ENCODE data around the gene MINDY1.

Gene MINDY1

DNA sequence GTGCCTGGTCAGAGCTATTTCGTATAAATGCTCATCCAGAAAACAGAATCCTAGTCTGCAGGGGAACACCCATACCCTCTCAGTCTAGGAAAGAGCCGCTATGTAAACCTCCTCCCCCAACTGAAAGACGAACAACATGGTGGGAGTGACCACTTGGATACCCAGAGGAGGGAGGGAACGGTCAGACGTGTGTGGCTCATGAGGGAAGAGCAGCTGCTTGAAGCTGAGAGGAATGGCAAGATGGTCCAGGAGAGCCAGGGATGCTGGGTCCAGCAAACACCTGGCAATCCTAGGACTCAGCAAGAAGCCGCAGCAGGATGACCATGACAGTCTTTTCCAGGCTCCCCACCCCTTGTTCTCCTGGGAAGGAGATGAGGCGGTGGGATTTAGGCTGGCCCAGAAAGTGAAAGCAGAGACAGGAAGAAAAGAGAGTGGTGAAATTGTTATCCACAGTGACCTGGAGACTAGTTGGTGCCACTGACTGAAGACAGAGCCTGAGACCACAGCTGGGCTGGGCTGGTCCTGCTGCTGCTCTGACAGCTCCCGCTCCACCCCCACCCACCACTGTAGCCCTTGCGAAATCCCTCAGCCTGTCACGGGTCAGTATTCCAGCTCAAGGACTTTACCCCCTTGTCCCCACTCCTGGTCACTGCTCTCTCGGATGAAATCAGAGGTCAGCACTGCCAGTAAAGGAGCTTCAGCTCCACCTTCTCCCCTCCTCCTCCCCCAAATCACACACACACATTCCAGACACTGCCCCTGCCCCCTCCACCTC is 35.7 kb downstream of the MINDY1 start:
- no peak for DNase-seq (ENCODE audit: extremely low read depth, low read depth)
- TF ChIP-seq, protein P1, sequence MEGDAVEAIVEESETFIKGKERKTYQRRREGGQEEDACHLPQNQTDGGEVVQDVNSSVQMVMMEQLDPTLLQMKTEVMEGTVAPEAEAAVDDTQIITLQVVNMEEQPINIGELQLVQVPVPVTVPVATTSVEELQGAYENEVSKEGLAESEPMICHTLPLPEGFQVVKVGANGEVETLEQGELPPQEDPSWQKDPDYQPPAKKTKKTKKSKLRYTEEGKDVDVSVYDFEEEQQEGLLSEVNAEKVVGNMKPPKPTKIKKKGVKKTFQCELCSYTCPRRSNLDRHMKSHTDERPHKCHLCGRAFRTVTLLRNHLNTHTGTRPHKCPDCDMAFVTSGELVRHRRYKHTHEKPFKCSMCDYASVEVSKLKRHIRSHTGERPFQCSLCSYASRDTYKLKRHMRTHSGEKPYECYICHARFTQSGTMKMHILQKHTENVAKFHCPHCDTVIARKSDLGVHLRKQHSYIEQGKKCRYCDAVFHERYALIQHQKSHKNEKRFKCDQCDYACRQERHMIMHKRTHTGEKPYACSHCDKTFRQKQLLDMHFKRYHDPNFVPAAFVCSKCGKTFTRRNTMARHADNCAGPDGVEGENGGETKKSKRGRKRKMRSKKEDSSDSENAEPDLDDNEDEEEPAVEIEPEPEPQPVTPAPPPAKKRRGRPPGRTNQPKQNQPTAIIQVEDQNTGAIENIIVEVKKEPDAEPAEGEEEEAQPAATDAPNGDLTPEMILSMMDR (IDR thresholded peaks at IDR 0.05; ENCODE audit: low read depth, low read length): no peak

DNA sequence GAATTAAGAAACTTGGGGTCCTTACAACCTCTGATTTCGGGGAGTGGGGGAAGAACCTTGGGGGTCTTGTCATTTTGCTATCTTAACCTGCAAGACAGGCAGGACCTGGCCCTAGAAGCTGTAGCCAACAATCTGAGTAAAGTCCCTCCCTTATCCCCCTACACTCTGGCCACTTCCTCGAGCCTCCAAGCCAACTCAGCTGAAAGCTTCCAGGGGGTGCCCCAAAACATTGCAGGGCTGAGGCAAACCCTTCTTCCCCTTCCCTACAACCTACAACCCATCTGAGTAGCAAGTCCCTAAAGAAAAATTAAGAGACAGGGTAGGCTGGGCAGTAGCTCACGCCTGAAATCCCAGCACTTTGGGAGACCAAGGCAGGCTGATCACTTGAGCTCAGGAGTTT is 37.1 kb downstream of the MINDY1 start:
- DNase-seq (ENCODE audit: extremely low read depth, low read depth): no peak
- TF ChIP-seq, protein P1 (IDR thresholded peaks at IDR 0.05; ENCODE audit: low read depth, low read length): no peak

DNA sequence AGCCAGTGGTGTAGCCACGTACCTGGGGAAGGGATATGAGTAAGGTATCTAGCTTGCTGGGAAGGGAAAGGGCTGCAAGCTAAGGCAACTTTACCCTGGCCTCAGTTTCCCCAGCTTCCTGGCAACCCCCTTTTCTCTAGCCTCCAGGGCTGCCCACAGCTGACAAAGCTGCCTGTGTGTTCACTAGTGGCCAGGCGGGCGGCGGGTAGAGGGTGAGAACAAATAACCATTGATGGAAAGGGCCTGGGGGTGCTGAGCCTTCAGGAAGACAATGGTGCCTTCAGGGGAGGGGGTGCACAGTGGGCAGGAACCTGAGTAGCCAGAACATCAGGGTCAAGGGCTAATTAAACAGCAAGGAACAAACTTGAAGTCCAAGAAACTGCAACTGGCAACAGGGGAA is 38.2 kb downstream of the MINDY1 start:
- no peak for DNase-seq (ENCODE audit: extremely low read depth, low read depth)
- TF ChIP-seq, protein P1 (IDR thresholded peaks at IDR 0.05; ENCODE audit: low read depth, low read length): no peak

- TF ChIP-seq, protein P1 (IDR thresholded peaks at IDR 0.05; ENCODE audit: low read depth, low read length): no peak
These were observed 38.8 kb downstream of the MINDY1 start for GRCh38 chr1:150967936-150968335.

GRCh38 chr1:150966011-150966410 is 40.7 kb downstream of the MINDY1 start:
- no peak for DNase-seq (ENCODE audit: extremely low read depth, low read depth)
- TF ChIP-seq, protein P1 (IDR thresholded peaks at IDR 0.05; ENCODE audit: low read depth, low read length): no peak

More at GRCh38 chr1:150967936-150968335, 38.8 kb downstream of the MINDY1 start:
- DNase-seq (ENCODE audit: extremely low read depth, low read depth): no peak

GRCh38 chr1:150965605-150966004 is 41.1 kb downstream of the MINDY1 start:
- TF ChIP-seq, protein P1 (IDR thresholded peaks at IDR 0.05; ENCODE audit: low read depth, low read length): no peak
- no peak for DNase-seq (ENCODE audit: extremely low read depth, low read depth)

GRCh38 chr1:150964164-150964489 is 42.6 kb downstream of the MINDY1 start:
- DNase-seq (ENCODE audit: extremely low read depth, low read depth): no peak
- TF ChIP-seq, protein P1 (IDR thresholded peaks at IDR 0.05; ENCODE audit: low read depth, low read length): no peak

Data from AG09319 (cell line).